ENCODE data around the gene CIB2.

DNA sequence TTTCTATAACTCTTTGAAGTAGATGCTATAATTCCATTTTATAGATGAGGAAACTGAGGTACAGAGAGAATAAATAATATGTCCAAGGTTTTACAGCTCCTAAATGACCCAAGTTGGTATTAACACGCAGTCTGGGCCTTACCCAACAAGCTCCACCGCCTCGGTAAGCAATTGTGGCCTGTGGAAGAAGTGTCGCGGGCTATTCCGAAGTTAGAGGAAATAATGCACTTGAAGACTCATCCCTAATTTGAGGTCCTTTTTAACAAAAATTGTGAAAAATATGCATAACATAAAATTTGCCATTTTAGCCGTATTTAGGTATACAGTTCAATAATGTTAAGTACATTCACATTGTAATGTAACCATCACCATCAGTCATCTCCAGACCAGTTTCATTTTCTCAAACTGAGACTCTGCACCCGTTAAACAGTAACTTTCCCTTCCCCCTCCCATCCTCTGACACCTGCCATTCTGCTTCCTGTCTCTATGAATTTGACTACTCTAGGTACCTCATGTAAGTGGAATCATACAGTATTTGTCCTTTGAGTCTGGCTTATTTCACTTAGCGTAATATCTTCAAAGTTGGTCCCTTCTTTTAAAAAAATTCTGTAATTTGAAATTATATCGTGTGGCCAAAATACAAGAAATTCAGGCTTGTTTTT is 36.1 kb upstream of the CIB2 start:
- TF ChIP-seq POLR2AphosphoS5 (IDR thresholded peaks at IDR 0.05) = no peak
- TF ChIP-seq, protein P1, sequence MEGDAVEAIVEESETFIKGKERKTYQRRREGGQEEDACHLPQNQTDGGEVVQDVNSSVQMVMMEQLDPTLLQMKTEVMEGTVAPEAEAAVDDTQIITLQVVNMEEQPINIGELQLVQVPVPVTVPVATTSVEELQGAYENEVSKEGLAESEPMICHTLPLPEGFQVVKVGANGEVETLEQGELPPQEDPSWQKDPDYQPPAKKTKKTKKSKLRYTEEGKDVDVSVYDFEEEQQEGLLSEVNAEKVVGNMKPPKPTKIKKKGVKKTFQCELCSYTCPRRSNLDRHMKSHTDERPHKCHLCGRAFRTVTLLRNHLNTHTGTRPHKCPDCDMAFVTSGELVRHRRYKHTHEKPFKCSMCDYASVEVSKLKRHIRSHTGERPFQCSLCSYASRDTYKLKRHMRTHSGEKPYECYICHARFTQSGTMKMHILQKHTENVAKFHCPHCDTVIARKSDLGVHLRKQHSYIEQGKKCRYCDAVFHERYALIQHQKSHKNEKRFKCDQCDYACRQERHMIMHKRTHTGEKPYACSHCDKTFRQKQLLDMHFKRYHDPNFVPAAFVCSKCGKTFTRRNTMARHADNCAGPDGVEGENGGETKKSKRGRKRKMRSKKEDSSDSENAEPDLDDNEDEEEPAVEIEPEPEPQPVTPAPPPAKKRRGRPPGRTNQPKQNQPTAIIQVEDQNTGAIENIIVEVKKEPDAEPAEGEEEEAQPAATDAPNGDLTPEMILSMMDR (IDR thresholded peaks at IDR 0.05) = no peak
- TF ChIP-seq POLR2A (IDR thresholded peaks at IDR 0.05; ENCODE audit: low read depth) = no peak
- no peak for TF ChIP-seq EP300 (IDR thresholded peaks at IDR 0.05)

Data from esophagus muscularis mucosa (tissue), 4 donors.